ENCODE data around the gene BCKDHA.
"Not testable (repeated sequence)": the region's sequence is repeated elsewhere in the genome, so short reads cannot be mapped to it uniquely, and the experiment has no call there.

The BCKDHA gene

GRCh38 chr19:41369769-41370168, 27.8 kb upstream of the BCKDHA start:
- H3K4me3 ChIP-seq (replicated peaks; ENCODE audit: insufficient read depth, low read length), result no peak overlapping the region
- H3K27me3 ChIP-seq (ENCODE audit: insufficient read depth, poor library complexity, severe bottlenecking), result no peaks in the 10 kb centered on the region
- DNase-seq (ENCODE audit: low read depth in 1 of 2, low spot score in 1 of 2), result no peak
- TF ChIP-seq REST (IDR thresholded peaks at IDR 0.05; ENCODE audit: insufficient replicate concordance, low read depth) (no peak), GABPA (IDR thresholded peaks at IDR 0.05; ENCODE audit: low read depth) (no peak), POLR2AphosphoS5 (IDR thresholded peaks at IDR 0.05; ENCODE audit: low read depth) (no peak), SPI1 (IDR thresholded peaks at IDR 0.05; ENCODE audit: borderline replicate concordance, low read depth) (no peak), CTCF (IDR thresholded peaks at IDR 0.05; ENCODE audit: insufficient read depth, low read length) (no peak)
- no peak overlapping the region for H3K27ac ChIP-seq (replicated peaks)

GRCh38 chr19:41371119-41371518, 26.5 kb upstream of the BCKDHA start:
- H3K4me3 ChIP-seq (replicated peaks; ENCODE audit: insufficient read depth, low read length); DNase-seq (ENCODE audit: low read depth in 1 of 2, low spot score in 1 of 2); H3K27ac ChIP-seq (replicated peaks); H3K27me3 ChIP-seq (ENCODE audit: insufficient read depth, poor library complexity, severe bottlenecking): not testable (repeated sequence)

GRCh38 chr19:41371541-41371940, 26.1 kb upstream of the BCKDHA start:
- no peak for DNase-seq (ENCODE audit: low read depth in 1 of 2, low spot score in 1 of 2)
- no peaks in the 10 kb centered on the region for H3K27me3 ChIP-seq (ENCODE audit: insufficient read depth, poor library complexity, severe bottlenecking)
- TF ChIP-seq CTCF (IDR thresholded peaks at IDR 0.05; ENCODE audit: insufficient read depth, low read length), result no peak
- no peak for TF ChIP-seq POLR2AphosphoS5 (IDR thresholded peaks at IDR 0.05; ENCODE audit: low read depth)
- TF ChIP-seq GABPA (IDR thresholded peaks at IDR 0.05; ENCODE audit: low read depth), result no peak
- no peak for TF ChIP-seq SPI1 (IDR thresholded peaks at IDR 0.05; ENCODE audit: borderline replicate concordance, low read depth)
- TF ChIP-seq REST (IDR thresholded peaks at IDR 0.05; ENCODE audit: insufficient replicate concordance, low read depth), result no peak
- H3K4me3 ChIP-seq (replicated peaks; ENCODE audit: insufficient read depth, low read length), result no peak overlapping the region
- H3K27ac ChIP-seq (replicated peaks), result no peak overlapping the region

- no peak for TF ChIP-seq GABPA (IDR thresholded peaks at IDR 0.05; ENCODE audit: low read depth)
- Histone ChIP-seq H3K4me3 (replicated peaks; ENCODE audit: insufficient read depth, low read length) (no peak overlapping the region), H3K27ac (replicated peaks) (no peak overlapping the region), H3K27me3 (ENCODE audit: insufficient read depth, poor library complexity, severe bottlenecking) (no peaks in the 10 kb centered on the region)
- no peak for DNase-seq (ENCODE audit: low read depth in 1 of 2, low spot score in 1 of 2)
Observed at GRCh38 chr19:41372501-41372900, 25.1 kb upstream of the BCKDHA start.

GRCh38 chr19:41373993-41374392, 23.6 kb upstream of the BCKDHA start:
- H3K27ac ChIP-seq (replicated peaks), result no peak overlapping the region
- no peak for DNase-seq (ENCODE audit: low read depth in 1 of 2, low spot score in 1 of 2)

More at GRCh38 chr19:41373993-41374392, 23.6 kb upstream of the BCKDHA start:
- Histone ChIP-seq H3K4me3 (replicated peaks; ENCODE audit: insufficient read depth, low read length) (no peak overlapping the region), H3K27me3 (ENCODE audit: insufficient read depth, poor library complexity, severe bottlenecking) (no peaks in the 10 kb centered on the region)
- TF ChIP-seq POLR2AphosphoS5 (IDR thresholded peaks at IDR 0.05; ENCODE audit: low read depth) (no peak), REST (IDR thresholded peaks at IDR 0.05; ENCODE audit: insufficient replicate concordance, low read depth) (no peak), CTCF (IDR thresholded peaks at IDR 0.05; ENCODE audit: insufficient read depth, low read length) (no peak), GABPA (IDR thresholded peaks at IDR 0.05; ENCODE audit: low read depth) (no peak), SPI1 (IDR thresholded peaks at IDR 0.05; ENCODE audit: borderline replicate concordance, low read depth) (no peak)
